Adrenal gland (tissue), 5 donors: ENCODE measurements around the gene RASA2.

Experiments
- CTCF ChIP-seq, 6 experiments: fragments of 450-650 bp in 4 of 6; fragments of 200-600 bp in 2 of 6; sonication (generic) in 1 of 6; IDR thresholded peaks; 1 replicate in 5 of 6; 2 replicates in 1 of 6; pipeline versions ENCODE4 v1.5.1 to v1.8.0; 2016 to 2021; ENCODE audit warnings: antibody characterized with exemption in 6 of 6, mild to moderate bottlenecking in 2 of 6, moderate library complexity in 1 of 6
- POLR2A ChIP-seq, 2 donors: fragments of 450-650 bp; IDR thresholded peaks; one replicate each; pipeline ENCODE4 v1.6.1; 2017; ENCODE audit warnings: antibody characterized with exemption in 2 of 2, mild to moderate bottlenecking in 2 of 2, moderate library complexity in 1 of 2
- donor health status: DM: no; HTN: no; CAD: no.

- TF ChIP-seq CTCF (IDR thresholded peaks at IDR 0.05) = no peak
- no peak for TF ChIP-seq POLR2A (IDR thresholded peaks at IDR 0.05)
Observed at GRCh38 chr3:141498598-141499223, 11.9 kb downstream of the RASA2 start.
